HG02970 (cell line): Measurements from ENCODE around the gene SLC37A1.

Experiments
- ATAC-seq: cut with Tn5 transposase; IDR thresholded peaks from one replicate; pipeline ENCODE4 v1.9.1; 2021; ENCODE audit warnings: mild to moderate bottlenecking, moderate library complexity, moderate number of reproducible peaks; ENCODE audit not compliant: unreplicated experiment, low FRiP score

The SLC37A1 gene

DNA sequence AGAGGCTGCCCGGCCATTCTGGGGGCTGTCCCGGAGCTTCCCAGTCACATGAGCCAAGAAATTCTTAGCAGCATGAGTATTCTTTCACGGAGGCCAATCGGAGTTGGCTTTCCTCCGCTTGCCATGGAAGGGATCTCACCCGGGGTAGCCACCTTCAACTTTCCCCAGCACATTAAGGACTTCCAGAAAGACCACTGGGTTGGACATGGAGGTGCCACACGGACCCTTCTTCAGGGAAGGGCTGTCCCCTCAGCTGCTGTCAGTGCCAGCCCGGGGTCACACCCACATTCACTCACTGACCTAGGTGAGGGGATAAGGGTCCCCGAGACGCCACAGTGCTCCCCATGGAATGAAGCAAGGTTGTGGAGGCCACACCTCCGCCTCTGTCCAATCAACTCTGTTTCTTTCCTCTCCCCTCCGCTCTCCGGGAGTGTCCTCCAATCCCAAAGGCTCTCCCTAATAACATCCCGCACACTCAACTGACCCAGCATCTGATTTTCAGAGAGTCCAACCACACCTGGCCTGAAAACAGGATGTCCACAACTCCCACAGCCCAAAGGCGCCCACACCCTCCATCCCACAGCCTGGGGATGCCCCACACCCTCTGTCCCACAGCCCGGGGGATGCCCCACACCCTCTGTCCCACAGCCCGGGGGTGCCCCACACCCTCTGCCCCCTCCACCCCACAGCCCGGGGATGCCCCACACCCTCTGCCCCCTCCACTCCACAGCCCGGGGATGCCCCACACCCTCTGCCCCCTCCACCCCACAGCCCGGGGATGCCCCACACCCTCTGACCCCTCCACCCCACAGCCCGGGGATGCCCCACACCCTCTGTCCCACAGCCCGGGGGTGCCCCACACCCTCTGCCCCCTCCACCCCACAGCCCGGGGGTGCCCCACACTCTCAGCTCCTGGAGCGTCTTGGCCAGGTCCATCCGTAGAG, 37.0 kb upstream of the SLC37A1 start:
- no peak for ATAC-seq

- no peak for ATAC-seq
Measured at GRCh38 chr21:42478504-42478903, 35.1 kb upstream of the SLC37A1 start.

GRCh38 chr21:42479582-42479981, 34.1 kb upstream of the SLC37A1 start:
- no peak for ATAC-seq

DNA sequence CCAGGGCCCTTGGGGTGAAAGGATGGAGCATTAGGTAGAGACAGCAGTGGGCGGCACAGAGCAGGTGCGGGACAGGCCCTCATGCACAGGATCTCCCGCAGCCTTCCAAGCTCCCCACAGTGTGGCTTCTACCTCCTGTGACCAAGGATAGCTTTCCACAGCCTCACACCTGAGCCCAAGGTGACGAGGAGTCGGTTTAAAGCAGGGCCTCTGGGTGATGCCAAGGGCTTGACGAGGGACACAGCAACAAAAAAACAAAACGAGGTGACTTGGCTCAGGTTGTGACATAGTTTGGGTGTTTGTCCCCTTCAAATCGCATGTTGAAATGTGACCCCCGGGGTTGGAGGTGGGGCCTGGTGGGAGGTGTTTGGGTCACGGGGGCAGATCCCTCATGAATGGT, 32.9 kb upstream of the SLC37A1 start:
- ATAC-seq = no peak

GRCh38 chr21:42481169-42481568, 32.5 kb upstream of the SLC37A1 start:
- no peak for ATAC-seq

DNA sequence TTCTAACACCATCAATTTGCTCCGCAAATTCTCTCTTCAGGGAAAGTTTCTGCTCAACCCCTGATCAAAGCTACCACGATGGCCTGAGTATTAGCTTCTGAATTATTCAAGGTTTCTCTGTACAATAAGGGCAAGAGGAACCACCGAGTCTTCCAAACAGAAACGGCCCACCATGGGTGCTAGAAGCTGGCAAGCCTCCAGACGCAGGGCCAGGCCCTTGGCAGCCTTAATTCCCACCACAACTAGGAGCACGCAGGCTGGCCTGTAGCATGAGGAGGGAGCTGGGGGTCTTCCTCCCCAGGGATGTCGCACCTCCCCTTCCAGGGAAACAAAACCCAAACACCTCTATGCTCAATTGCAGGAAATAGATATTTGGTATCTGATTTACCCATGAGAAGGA, 28.7 kb upstream of the SLC37A1 start:
- no peak for ATAC-seq

DNA sequence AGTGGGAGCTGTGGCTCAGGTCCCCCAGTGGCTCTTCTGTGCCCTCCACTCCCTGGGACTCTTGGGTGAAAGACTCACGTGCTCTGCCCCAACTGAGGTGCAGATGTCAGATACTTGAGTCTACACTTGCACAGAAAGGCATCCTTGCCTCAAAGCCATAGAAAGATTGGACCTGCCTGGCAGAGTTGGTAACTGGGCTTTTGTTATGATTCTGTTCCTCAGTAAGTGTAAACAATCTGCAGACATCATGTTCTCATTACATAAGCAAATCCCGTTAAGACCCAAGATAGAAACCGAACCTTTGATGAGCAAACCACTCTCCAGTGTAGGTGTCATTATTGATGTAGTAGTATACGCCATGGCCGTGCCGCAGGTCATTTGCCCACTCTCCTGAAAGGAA, 27.6 kb upstream of the SLC37A1 start:
- ATAC-seq = no peak

GRCh38 chr21:42486531-42486930, 27.1 kb upstream of the SLC37A1 start:
- no peak for ATAC-seq

DNA sequence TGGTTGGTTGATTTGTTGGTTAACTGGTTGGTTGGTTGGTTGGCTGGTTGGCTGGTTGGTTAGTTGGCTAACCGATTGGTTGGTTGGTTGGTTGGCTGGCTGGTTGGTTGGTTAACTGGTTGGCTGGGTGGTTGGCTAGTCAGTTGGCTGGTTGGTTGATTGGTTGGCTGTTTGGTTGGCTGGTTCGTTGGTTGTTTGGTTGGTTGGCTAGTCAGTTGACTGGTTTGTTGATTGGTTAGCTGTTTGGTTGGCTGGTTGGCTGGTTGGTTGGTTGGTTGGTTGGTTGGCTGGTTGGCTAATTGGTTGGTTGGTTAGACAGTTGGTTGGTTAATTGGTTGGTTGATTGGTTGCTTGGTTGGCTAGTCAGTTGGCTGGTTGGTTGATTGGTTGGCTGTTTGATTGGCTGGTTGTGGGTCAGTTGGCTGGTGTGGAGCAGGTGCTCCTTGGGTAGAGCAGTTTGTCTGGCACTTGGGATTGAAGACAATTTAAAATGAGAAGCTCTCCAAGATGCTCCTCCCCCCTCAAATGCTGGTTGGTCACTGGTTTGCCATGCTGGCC, 24.6 kb upstream of the SLC37A1 start:
- no peak for ATAC-seq

DNA sequence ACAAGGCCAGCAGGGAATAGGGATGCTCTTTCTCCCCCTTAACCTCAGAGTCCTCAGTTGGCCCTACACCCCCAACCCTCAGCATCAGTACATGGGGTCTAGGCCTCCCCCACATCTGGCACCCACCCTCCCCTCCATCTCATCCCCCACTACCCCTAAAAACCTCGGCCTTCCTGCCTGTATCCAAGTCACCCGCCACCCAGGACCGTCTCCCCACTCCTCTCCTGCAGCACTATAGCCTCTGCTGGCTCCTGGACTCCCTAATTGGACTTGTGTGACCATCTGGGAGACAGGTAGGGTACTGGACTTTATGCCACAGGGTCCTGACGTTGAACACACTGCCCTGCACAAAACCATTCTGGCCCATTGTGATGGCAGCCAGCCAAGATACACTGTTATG, 23.7 kb upstream of the SLC37A1 start:
- ATAC-seq = no peak

DNA sequence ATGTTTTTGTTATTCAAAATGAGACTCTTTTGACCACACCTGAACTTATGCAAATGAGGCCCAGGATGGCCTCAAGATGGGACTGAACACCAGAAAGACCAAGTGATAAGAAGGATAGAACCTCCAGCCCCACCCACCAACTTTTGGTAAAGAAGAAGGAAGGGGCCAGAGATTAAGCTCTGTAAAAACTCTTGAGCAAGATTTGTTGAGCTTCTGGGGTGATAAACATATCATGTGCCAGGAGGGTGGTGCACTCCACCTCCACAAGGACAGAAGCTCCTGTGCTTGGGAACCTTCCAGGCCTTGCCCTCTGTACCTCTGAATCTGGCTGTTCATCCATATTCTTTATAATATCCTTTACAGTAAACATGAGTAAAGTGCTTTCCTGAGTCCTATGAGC, 22.9 kb upstream of the SLC37A1 start:
- no peak for ATAC-seq

- ATAC-seq = no peak
Measured at GRCh38 chr21:42491328-42491727, 22.3 kb upstream of the SLC37A1 start.

- ATAC-seq = no peak
Measured at GRCh38 chr21:42492201-42492600, 21.5 kb upstream of the SLC37A1 start.

- ATAC-seq = no peak
Measured at GRCh38 chr21:42493109-42494060, 20.3 kb upstream of the SLC37A1 start.

GRCh38 chr21:42495027-42495426, 18.6 kb upstream of the SLC37A1 start:
- no peak for ATAC-seq

DNA sequence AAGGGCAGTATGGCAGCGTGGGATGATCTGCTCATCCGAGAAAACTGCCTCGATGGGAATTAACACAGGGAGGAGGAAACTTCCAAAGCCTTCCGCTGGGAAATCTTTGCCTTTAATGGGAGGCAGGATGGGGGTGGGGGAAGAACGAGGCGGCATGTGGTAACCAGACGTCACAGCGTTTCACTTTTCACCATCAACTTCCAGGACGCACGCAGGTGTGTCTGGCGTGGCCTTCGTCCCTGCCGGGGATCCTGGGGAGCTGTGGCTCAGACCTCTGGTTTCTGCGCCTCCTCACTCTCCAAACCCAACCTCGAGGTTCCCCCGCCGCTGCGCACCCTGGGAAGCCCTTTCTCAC, 17.9 kb upstream of the SLC37A1 start:
- ATAC-seq = no peak

DNA sequence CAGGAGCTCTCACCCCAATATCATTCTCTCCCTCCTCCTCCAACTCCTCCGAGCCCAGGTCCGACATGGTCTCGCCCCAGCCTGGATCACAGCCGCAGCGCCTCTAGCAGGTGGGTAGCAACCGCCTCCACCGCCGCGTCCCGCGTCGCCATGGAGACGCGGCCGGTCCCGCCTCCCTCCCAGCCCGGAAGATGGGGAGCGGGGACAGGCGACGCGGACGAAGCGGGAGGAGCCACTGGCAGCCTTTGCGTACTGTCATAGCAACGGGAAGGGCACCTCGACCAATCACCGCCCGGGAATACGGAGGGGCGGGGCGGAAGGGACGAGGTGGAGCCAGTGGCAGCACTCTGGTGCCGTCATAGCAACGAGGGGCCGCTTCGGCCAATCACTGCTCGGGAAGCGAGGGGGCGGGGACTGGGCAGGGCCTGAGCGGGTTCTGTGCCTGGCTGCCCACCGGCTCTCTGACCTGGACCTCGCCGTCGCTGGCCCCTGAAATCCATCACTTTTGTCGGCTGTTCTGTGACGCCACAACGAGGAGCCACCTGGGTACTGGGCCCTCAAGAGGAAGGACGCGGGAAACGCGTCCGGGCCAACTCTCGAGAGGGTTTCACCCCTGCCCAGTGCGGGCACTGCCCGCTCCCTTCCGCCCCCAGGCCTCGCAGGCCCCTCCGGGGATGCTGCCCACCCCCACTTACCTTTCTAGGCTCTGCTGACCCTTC, 17.4 kb upstream of the SLC37A1 start, which contains the start of gene RSPH1:
TSS of gene RSPH1 (minus strand) at position 105 of the 719 bp plus-strand sequence. CDS start at position 67, 38 bp downstream.
- ATAC-seq = peak; percentile 98

GRCh38 chr21:42496839-42497202, 16.8 kb upstream of the SLC37A1 start:
- ATAC-seq = no peak

DNA sequence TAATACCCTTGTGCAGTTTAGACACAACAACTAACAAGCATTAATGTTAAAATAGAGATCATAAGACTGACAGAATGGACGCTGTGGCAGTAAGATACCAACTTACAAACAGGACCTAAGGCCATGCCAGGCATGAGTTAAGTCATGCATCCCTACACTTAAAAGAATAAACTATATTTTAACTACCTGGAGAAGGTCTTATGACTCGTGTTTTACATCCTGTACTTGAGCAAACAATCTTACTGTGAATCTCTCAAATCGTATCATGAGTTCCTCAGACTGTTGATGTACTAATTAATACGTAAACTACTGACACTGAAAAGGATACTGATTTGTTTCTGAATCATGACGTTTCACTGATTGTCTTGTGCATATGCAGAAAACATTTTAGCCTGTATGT, 15.6 kb upstream of the SLC37A1 start:
- ATAC-seq = no peak

GRCh38 chr21:42499444-42500112, 14.1 kb upstream of the SLC37A1 start:
- no peak for ATAC-seq
